Gastrocnemius medialis (tissue), 4 donors: ENCODE results near the gene CYTH1. TPM values are rescaled to one million over a fixed set of nuclear protein-coding genes. Genes with fewer than 3 reads are reported as not detected.
"Not testable (repeated sequence)": the region's sequence is repeated elsewhere in the genome, so short reads cannot be mapped to it uniquely, and the experiment has no call there.

ENCODE experiments used
- ATAC-seq, 2 donors: fragments of 150-250 bp; one replicate each; pipeline ENCODE4 v1.9.1; 2016
- DNase-seq, 2 donors: peaks; one replicate each; pipeline ENCODE4 v3.0.0-alpha.2; 2019
- H3K27ac ChIP-seq, 4 donors: fragments of 200-600 bp; sonication (generic); 1 replicate in 1 of 4; 2 replicates in 3 of 4; pipeline ENCODE4 v1.5.1; 2016 to 2018; ENCODE audit warnings: mild to moderate bottlenecking in 2 of 4, moderate library complexity in 1 of 4
- H3K27me3 ChIP-seq, 3 donors: fragments of 200-600 bp; sonication (generic) in 2 of 3; 1 replicate in 1 of 3; 2 replicates in 2 of 3; pipeline versions ENCODE4 v1.5.1 to v1.6.0; 2016 to 2019; ENCODE audit warnings: mild to moderate bottlenecking in 1 of 3, moderate library complexity in 1 of 3
- H3K36me3 ChIP-seq, 2 donors: fragments of 200-600 bp; sonication (generic) in 1 of 2; one replicate each; pipeline ENCODE4 v1.5.1; 2017 to 2018
- H3K4me1 ChIP-seq, 2 donors: fragments of 200-600 bp; sonication (generic) in 1 of 2; one replicate each; pipeline ENCODE4 v1.5.1; 2016 to 2017; ENCODE audit warnings: mild to moderate bottlenecking in 2 of 2
- H3K4me3 ChIP-seq, 4 donors: fragments of 200-600 bp; sonication (generic) in 3 of 4; 1 replicate in 1 of 4; 2 replicates in 3 of 4; pipeline ENCODE4 v1.5.1; 2016 to 2019; ENCODE audit warnings: mild to moderate bottlenecking in 2 of 4
- H3K9me3 ChIP-seq, 3 donors: fragments of 200-600 bp; sonication (generic) in 2 of 3; 1 replicate in 1 of 3; 2 replicates in 2 of 3; pipeline ENCODE4 v1.5.1; 2016 to 2019
- POLR2A ChIP-seq, 2 donors: fragments of 450-650 bp; IDR thresholded peaks; one replicate each; pipeline ENCODE4 v1.6.1; 2017; ENCODE audit warnings: antibody characterized with exemption in 2 of 2, mild to moderate bottlenecking in 2 of 2, moderate library complexity in 2 of 2
- in situ Hi-C, 4 donors: fragments of 200-750 bp; cut with MboI; loops; one replicate each; pipeline versions ENCODE4 v1.15.0 to v1.8.0; 2017; ENCODE audit warnings: low sequenced_read_pairs in 4 of 4
- intact Hi-C: fragments of 100-400 bp; cut with DNase I; formaldehyde crosslinking; loops from one replicate; pipeline ENCODE4 v1.15.1; 2023; ENCODE audit warnings: low total_unique reads
- total RNA-seq, 4 donors: library from RNA; depleted of rRNA; stranded (reverse); fragments of >200 nt; gene quantifications; one replicate each; pipeline versions ENCODE4 v1.1.0 to v1.2.3, GENCODE V29; 2016
- TF ChIP-seq, protein P1 (sequence below), 5 experiments: fragments of 450-650 bp in 3 of 5; fragments of 200-600 bp in 2 of 5; sonication (generic) in 2 of 5; IDR thresholded peaks in 4 of 5; conservative IDR thresholded peaks in 1 of 5; 1 replicate in 4 of 5; 2 replicates in 1 of 5; pipeline ENCODE4 v1.5.1; 2016 to 2019; ENCODE audit warnings: antibody characterized with exemption in 5 of 5, mild to moderate bottlenecking in 3 of 5, moderate library complexity in 3 of 5

The CYTH1 gene
- total RNA-seq, 4 donors from 2014 or later, result 24.7 to 43.7 (median 32.4) TPM

DNA sequence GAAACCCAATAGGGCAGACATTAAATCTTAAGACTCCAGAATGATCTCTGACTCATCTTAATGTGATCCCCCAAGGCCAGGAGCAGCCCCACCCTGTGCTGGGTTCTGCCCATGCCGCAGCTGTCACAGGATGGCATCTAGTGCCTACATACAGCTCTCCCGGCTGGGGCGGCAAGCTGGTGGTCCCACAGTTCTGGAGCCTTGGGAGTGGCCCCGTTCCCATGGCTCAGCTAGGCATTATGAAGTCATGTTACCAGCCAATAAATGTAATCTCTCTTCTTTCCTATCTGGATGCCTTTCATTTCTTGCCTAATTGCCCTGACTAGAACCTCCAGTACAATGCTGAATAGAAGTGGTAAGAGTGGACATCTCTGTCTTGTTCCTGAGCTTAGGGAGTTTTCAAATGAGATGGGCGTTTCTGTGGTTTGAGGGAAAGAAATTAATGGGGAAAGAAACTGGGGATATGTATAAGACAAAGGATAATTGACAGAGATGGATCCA, 109.2 kb downstream of the CYTH1 start:
- H3K36me3 ChIP-seq, result peaks cover 0 to 19% of the 10 kb centered on the region in 2 donors
- H3K27ac ChIP-seq, result peak overlapping the region; percentile 50 to 86 (median 60)
- no peak overlapping the region for H3K4me3 ChIP-seq
- intact Hi-C loops (no loop called here), in situ Hi-C loops (no loop called here)
- H3K4me1 ChIP-seq, result peaks cover 45 to 55% of the 10 kb centered on the region in 2 donors
- DNase-seq, result peak; percentile 73 to 81
- TF ChIP-seq, protein P1, sequence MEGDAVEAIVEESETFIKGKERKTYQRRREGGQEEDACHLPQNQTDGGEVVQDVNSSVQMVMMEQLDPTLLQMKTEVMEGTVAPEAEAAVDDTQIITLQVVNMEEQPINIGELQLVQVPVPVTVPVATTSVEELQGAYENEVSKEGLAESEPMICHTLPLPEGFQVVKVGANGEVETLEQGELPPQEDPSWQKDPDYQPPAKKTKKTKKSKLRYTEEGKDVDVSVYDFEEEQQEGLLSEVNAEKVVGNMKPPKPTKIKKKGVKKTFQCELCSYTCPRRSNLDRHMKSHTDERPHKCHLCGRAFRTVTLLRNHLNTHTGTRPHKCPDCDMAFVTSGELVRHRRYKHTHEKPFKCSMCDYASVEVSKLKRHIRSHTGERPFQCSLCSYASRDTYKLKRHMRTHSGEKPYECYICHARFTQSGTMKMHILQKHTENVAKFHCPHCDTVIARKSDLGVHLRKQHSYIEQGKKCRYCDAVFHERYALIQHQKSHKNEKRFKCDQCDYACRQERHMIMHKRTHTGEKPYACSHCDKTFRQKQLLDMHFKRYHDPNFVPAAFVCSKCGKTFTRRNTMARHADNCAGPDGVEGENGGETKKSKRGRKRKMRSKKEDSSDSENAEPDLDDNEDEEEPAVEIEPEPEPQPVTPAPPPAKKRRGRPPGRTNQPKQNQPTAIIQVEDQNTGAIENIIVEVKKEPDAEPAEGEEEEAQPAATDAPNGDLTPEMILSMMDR (IDR thresholded peaks at IDR 0.05 in 4 of 5, conservative IDR thresholded peaks at IDR 0.05 in 1 of 5), result no peak
- TF ChIP-seq POLR2A (IDR thresholded peaks at IDR 0.05), result peak in 1 of 2 donors; percentile 37
- peak; percentile 51 to 61 for ATAC-seq
- H3K27me3 ChIP-seq, result no peaks in the 10 kb centered on the region
- H3K9me3 ChIP-seq, result no peaks in the 10 kb centered on the region

DNA sequence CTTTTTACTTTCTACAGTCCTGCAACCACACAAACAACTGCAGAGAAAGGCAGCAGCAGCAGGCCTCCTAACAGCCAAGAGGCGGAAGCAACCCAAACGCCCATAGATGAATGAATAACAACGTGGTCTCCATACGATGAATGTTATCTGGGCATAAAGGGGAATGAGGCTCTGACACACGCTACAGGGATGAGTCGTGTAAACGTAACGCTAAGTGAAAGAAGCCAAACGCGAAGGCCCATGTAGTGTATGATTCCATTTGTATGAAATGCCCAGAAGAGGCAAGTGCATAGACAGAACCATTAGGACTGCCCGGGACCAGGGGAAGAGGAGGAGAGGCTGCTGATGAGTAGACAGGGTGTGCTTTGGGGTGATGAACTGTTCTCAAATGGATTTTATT, 110.1 kb downstream of the CYTH1 start:
- Histone ChIP-seq H3K27me3 (no peaks in the 10 kb centered on the region), H3K4me1 (peaks cover 37 to 49% of the 10 kb centered on the region in 2 donors), H3K27ac (peak overlapping the region; percentile 46 to 86 (median 60)), H3K4me3 (no peak overlapping the region), H3K36me3 (peaks cover 0 to 19% of the 10 kb centered on the region in 2 donors), H3K9me3 (no peaks in the 10 kb centered on the region)
- in situ Hi-C loops (no loop called here), intact Hi-C loops (no loop called here)
- ATAC-seq, result no peak
- DNase-seq, result no peak
- no peak for TF ChIP-seq POLR2A (IDR thresholded peaks at IDR 0.05)
- TF ChIP-seq, protein P1 (IDR thresholded peaks at IDR 0.05 in 4 of 5, conservative IDR thresholded peaks at IDR 0.05 in 1 of 5), result no peak

DNA sequence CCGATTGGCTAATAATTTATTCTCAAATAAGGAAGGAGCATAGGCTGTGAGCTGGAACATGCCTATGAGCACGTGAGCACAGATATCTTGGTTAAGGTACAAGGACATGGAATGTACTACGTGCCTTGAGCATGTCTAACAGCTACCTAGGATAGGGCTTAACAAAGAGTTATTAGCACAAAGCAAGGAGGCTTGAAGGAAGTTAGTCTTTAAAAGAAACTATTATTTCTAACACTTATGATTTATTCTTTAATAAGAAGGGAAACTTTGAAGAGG, 110.4 kb downstream of the CYTH1 start:
- H3K27me3 ChIP-seq, H3K4me3 ChIP-seq, DNase-seq, ATAC-seq, H3K9me3 ChIP-seq, intact Hi-C loops, in situ Hi-C loops: not testable (repeated sequence)
- Histone ChIP-seq H3K4me1 (peaks cover 34 to 49% of the 10 kb centered on the region in 2 donors), H3K36me3 (peaks cover 0 to 19% of the 10 kb centered on the region in 2 donors), H3K27ac (peak overlapping the region in 2 of 4 donors; percentile 46 to 86)

DNA sequence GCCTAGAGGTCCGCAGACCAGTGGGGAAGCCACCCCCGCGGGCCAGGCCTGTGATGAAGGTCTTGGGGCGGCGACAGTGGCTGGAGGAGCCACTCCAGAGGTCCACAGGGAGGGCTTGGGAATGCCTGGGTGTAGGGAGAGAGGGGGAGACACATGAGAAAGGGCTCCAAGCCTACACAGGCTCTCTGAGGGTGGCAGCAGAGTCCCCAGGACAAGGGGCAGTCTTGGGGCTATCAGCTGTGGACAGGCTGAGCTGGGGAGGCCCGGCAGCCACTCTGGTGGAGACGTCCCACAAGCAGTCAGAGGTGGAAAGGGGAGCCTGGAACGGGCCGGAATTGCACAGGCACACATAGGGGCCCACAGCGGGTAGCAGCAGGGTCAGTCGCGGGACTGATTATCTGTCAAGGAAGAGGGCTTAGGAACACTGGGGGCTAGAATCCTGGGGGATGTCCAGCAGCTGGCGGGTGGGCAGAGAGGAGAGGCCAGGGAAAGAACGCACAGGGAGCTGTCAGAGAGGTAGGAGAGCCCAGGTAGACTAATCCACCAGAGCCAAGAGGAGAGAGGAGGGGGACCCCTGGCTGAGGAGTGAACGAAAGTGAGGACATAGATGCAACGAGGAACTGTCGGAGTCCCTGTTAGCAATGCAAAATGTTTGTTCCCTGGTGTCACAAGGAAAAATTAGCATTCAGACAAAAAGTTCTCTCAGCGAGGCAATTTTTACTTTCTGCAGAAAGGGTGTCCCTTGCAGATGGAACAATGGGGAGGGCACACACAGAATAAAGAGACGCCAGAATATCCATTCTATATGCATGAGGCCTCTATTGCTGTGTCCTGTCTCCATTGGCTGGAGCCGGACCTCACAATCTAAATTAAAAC, 111.0 kb downstream of the CYTH1 start:
- TF ChIP-seq, protein P1 (IDR thresholded peaks at IDR 0.05 in 4 of 5, conservative IDR thresholded peaks at IDR 0.05 in 1 of 5), result no peak
- TF ChIP-seq POLR2A (IDR thresholded peaks at IDR 0.05), result no peak
- Histone ChIP-seq H3K4me1 (peaks cover 28 to 49% of the 10 kb centered on the region in 2 donors), H3K27me3 (no peaks in the 10 kb centered on the region), H3K4me3 (no peak overlapping the region), H3K36me3 (peaks cover 0 to 16% of the 10 kb centered on the region in 2 donors), H3K27ac (no peak overlapping the region), H3K9me3 (no peaks in the 10 kb centered on the region)
- DNase-seq (peak in 1 of 2 donors; percentile 11), ATAC-seq (no peak)
- intact Hi-C loops, result no loop called here
- in situ Hi-C loops, result no loop called here

DNA sequence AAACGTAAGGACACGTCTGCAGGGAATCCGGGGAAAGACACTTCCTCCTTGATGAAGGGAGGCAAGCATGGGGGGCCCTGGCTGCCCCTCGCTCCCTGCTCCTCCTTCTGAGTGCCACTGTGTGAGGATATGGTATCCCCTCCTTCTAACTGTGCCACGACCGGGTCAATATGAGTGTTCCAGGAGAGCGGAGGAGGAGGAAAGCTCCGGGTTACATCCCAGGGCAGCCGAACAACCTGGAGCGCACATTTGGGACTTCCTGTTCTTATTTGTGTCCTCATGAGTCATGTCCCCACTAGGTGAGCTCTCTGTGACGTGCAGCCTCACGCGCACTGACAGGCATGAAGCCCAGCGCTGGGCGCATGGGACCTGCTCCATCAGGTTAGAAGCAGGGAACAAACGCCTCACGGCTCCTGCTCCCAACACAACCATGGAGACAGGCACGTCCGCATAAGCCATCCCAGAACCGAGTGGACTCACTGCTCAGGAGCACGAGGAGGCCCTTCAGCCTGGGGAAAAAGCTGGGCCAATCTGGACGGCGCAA, 112.0 kb downstream of the CYTH1 start:
- Histone ChIP-seq H3K36me3 (peaks cover 0 to 6% of the 10 kb centered on the region in 2 donors), H3K27me3 (no peaks in the 10 kb centered on the region), H3K27ac (no peak overlapping the region), H3K4me1 (peaks cover 25 to 43% of the 10 kb centered on the region in 2 donors), H3K4me3 (no peak overlapping the region), H3K9me3 (no peaks in the 10 kb centered on the region)
- TF ChIP-seq, protein P1 (IDR thresholded peaks at IDR 0.05 in 4 of 5, conservative IDR thresholded peaks at IDR 0.05 in 1 of 5), result no peak
- no peak for TF ChIP-seq POLR2A (IDR thresholded peaks at IDR 0.05)
- in situ Hi-C loops (no loop called here), intact Hi-C loops (no loop called here)
- DNase-seq, result peak in 1 of 2 donors; percentile 71
- peak in 1 of 2 donors; percentile 34 for ATAC-seq
